Osteoblast (primary cell): ENCODE measurements around the gene SENP5. TPM values are rescaled to one million over a fixed set of nuclear protein-coding genes. Genes with fewer than 3 reads are reported as not detected.
"Not testable (repeated sequence)": the region's sequence is repeated elsewhere in the genome, so short reads cannot be mapped to it uniquely, and the experiment has no call there.

Source experiments
- DNase-seq: peaks from one replicate; pipeline ENCODE4 v3.0.0; 2011; ENCODE audit warnings: low spot score, mixed read lengths; ENCODE audit not compliant: insufficient read length; ENCODE audit errors: missing footprints
- H2AFZ ChIP-seq: 2 replicates; pipeline ENCODE4 v1.6.0; 2011; ENCODE audit warnings: mild to moderate bottlenecking, low read length
- H3K27ac ChIP-seq: 2 replicates; pipeline ENCODE4 v1.5.1; 2011; ENCODE audit warnings: mild to moderate bottlenecking, low read depth, low read length, moderate library complexity
- H3K27me3 ChIP-seq: 2 replicates; pipeline ENCODE4 v1.6.0; 2012; ENCODE audit warnings: mild to moderate bottlenecking, control low read depth, inconsistent platforms, low read length, moderate library complexity; ENCODE audit not compliant: insufficient read depth
- H3K36me3 ChIP-seq: 2 replicates; pipeline ENCODE4 v1.5.1; 2011; ENCODE audit warnings: mild to moderate bottlenecking, low read length, control low read depth, moderate library complexity; ENCODE audit not compliant: insufficient read depth
- H3K4me1 ChIP-seq: 2 replicates; pipeline ENCODE4 v1.5.1; 2011; ENCODE audit warnings: mild to moderate bottlenecking, low read length, control low read depth, moderate library complexity; ENCODE audit not compliant: insufficient read depth
- H3K4me2 ChIP-seq: 2 replicates; pipeline ENCODE4 v1.6.0; 2011; ENCODE audit warnings: mild to moderate bottlenecking, low read length; ENCODE audit not compliant: insufficient read depth
- H3K4me3 ChIP-seq: fragments of 200-600 bp; sonication (generic); 3 replicates; pipeline ENCODE4 v1.5.1; 2012; ENCODE audit warnings: mild to moderate bottlenecking, low read length, inconsistent platforms; ENCODE audit not compliant: insufficient read depth
- H3K79me2 ChIP-seq: 2 replicates; pipeline ENCODE4 v1.6.0; 2012; ENCODE audit warnings: mild to moderate bottlenecking, low read length, control low read depth, inconsistent platforms; ENCODE audit not compliant: insufficient read depth
- H3K9me3 ChIP-seq: 2 replicates; pipeline ENCODE4 v1.5.1; 2011; ENCODE audit warnings: low read depth, low read length, control low read depth
- H4K20me1 ChIP-seq: 2 replicates; pipeline ENCODE4 v1.6.0; 2012; ENCODE audit warnings: mild to moderate bottlenecking, low read length, control low read depth; ENCODE audit not compliant: insufficient read depth
- total RNA-seq: library from RNA; depleted of rRNA; stranded (reverse); fragments of >200 nt; gene quantifications from 2 replicates; pipeline ENCODE4 v1.2.3, GENCODE V29; 2012
- TF ChIP-seq, protein P1 (sequence below): IDR thresholded peaks from 2 replicates; pipeline ENCODE4 v1.5.1; 2011; ENCODE audit warnings: mild to moderate bottlenecking, low read depth, low read length, moderate library complexity; ENCODE audit errors: extremely low read depth

Gene SENP5, protein sequence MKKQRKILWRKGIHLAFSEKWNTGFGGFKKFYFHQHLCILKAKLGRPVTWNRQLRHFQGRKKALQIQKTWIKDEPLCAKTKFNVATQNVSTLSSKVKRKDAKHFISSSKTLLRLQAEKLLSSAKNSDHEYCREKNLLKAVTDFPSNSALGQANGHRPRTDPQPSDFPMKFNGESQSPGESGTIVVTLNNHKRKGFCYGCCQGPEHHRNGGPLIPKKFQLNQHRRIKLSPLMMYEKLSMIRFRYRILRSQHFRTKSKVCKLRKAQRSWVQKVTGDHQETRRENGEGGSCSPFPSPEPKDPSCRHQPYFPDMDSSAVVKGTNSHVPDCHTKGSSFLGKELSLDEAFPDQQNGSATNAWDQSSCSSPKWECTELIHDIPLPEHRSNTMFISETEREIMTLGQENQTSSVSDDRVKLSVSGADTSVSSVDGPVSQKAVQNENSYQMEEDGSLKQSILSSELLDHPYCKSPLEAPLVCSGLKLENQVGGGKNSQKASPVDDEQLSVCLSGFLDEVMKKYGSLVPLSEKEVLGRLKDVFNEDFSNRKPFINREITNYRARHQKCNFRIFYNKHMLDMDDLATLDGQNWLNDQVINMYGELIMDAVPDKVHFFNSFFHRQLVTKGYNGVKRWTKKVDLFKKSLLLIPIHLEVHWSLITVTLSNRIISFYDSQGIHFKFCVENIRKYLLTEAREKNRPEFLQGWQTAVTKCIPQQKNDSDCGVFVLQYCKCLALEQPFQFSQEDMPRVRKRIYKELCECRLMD
- total RNA-seq: 42.4 and 43.4 TPM in 2 replicates

DNA sequence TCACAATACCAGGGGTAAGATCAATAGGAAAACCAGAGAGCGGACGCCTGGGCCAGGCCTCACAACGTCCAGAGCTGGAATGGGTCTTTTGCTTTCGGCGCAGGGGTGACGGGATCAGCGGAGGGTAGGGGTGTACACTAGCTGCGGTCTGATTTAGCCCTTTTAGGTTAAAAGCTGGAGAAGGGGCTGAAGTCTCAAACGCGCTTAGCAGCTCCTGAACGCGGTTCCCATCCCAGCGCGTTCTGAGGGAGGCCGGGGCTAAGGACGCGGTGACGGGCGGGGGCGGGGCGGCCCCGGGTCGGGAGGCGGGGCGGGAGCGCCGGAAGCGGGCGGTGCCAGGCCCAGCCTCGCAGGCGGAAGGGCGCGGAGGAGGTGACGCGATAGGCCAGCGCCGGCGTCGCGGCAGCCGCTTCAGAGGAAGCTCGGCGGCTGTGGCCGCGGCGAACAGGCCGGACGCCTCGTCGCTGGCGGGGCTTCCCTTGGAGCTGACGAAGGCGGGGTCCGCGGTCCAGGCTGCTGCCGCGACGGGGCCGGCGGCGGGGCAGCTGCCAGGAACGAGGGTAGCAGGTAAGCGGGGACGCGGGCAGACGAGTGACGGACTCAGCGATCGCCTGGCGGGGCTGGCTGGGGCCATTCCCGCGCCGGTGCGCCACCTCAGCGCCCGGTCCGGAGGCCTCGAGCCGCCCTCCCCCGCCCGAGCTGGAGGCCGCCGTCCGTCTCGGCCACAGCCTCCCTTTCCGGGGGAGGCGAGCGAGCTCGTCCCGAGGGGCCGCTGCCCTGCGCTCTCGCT is at the start of gene SENP5:
Gene SENP5 (plus strand): TSS at position 414 of the 790 bp plus-strand sequence. CDS start 17,262 bp downstream, outside the sequence.
- Histone ChIP-seq H3K4me1 (peaks cover 17% of the 10 kb centered on the region), H3K9me3 (no peaks in the 10 kb centered on the region), H3K27ac (peak within 1 kb of the TSS; percentile 90), H3K27me3 (no peaks in the 10 kb centered on the region), H3K4me2 (peak within 1 kb of the TSS; percentile 80), H3K4me3 (peak within 1 kb of the TSS; percentile 89), H2AFZ (peak within 1 kb of the TSS; percentile 100), H3K79me2 (peaks cover 49% of the 10 kb centered on the region), H4K20me1 (peaks cover 24% of the 10 kb centered on the region), H3K36me3 (peaks cover 6% of the 10 kb centered on the region)
- TF ChIP-seq, protein P1, sequence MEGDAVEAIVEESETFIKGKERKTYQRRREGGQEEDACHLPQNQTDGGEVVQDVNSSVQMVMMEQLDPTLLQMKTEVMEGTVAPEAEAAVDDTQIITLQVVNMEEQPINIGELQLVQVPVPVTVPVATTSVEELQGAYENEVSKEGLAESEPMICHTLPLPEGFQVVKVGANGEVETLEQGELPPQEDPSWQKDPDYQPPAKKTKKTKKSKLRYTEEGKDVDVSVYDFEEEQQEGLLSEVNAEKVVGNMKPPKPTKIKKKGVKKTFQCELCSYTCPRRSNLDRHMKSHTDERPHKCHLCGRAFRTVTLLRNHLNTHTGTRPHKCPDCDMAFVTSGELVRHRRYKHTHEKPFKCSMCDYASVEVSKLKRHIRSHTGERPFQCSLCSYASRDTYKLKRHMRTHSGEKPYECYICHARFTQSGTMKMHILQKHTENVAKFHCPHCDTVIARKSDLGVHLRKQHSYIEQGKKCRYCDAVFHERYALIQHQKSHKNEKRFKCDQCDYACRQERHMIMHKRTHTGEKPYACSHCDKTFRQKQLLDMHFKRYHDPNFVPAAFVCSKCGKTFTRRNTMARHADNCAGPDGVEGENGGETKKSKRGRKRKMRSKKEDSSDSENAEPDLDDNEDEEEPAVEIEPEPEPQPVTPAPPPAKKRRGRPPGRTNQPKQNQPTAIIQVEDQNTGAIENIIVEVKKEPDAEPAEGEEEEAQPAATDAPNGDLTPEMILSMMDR: no peak
- peak; percentile 99 for DNase-seq

DNA sequence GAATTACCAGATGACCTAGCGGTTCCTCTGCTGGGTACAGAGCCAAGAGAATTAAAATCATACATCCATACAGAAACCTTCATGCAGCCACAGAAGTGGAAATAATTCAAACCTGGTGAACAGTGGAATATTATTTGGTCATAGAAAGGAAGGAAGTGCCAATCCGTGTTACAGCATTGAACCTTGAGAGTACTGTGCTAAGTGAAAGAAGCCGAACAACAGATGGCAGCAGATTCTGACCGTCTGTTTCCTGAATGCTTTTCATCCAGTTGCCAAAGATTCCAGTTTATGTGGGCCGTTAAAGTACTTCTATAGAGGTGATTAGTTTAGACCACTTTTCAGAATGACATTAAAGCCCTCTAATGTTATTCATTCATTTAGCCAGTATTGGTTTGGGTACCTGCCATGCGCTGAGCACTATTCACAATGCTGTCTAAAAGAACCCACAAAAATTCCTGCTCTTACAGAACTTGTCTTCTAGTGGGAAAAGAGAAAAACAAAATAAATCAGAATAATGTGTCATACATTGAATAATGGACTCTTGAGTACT is 45.8 kb upstream of the SENP5 start:
- Histone ChIP-seq H3K4me3 (no peak overlapping the region), H3K27me3 (no peaks in the 10 kb centered on the region), H3K36me3 (peaks cover 73% of the 10 kb centered on the region), H4K20me1 (no peaks in the 10 kb centered on the region), H3K9me3 (no peaks in the 10 kb centered on the region), H3K27ac (no peak overlapping the region), H3K4me2 (no peak overlapping the region), H3K4me1 (no peaks in the 10 kb centered on the region), H2AFZ (no peak overlapping the region), H3K79me2 (no peaks in the 10 kb centered on the region)
- TF ChIP-seq, protein P1: no peak
- no peak for DNase-seq

DNA sequence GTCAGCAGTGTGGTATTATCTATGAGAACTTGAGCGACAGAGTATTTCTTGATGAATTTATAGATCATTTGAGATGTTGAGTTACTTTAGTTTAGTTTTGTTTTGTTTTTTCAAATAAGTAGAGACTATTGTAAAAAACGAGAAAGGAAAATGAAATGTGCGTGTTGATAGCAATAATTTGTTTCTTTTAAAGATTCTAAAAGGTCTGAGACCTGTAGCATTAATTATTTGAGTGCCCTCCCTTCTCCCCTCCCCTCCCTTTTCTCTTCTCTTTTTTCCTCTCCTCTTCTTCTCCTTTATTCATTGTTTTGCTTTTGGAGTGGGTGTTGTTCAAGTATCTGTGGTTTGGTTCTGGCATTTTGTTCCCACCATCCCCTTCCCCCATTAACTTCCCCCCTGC is 38.1 kb upstream of the SENP5 start:
- H3K27ac ChIP-seq, H4K20me1 ChIP-seq, H3K4me3 ChIP-seq: not testable (repeated sequence)

DNA sequence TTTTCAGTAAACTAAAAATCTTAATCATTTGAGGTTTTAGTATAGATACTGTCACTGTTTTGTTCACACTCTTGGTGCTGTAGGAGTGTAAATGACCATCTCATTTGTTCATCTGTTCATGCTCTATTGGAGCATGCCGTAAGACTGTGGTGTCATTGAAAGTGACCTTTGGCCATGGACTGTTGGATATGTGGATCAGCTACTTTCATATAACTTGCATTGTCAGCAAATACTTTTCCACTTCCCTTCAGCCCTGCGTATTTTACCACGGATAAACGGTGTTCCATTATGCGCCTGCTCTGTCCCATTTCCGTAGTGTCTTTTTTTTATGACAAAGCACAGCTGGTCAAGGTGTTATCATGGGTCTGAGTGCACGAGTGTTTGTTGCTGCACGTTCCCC is 32.6 kb upstream of the SENP5 start:
- Histone ChIP-seq H3K79me2 (no peaks in the 10 kb centered on the region), H3K4me2 (no peak overlapping the region), H3K36me3 (peaks cover 13% of the 10 kb centered on the region), H3K27me3 (no peaks in the 10 kb centered on the region), H2AFZ (no peak overlapping the region), H3K4me1 (no peaks in the 10 kb centered on the region), H4K20me1 (no peaks in the 10 kb centered on the region), H3K9me3 (no peaks in the 10 kb centered on the region), H3K4me3 (no peak overlapping the region), H3K27ac (no peak overlapping the region)
- no peak for DNase-seq
- TF ChIP-seq, protein P1: no peak

More for the DNA sequence above, 38.1 kb upstream of the SENP5 start:
- H3K79me2 ChIP-seq, H2AFZ ChIP-seq, H3K27me3 ChIP-seq, H3K4me1 ChIP-seq, H3K4me2 ChIP-seq, DNase-seq, H3K9me3 ChIP-seq: not testable (repeated sequence)
- H3K36me3 ChIP-seq: peaks cover 40% of the 10 kb centered on the region

DNA sequence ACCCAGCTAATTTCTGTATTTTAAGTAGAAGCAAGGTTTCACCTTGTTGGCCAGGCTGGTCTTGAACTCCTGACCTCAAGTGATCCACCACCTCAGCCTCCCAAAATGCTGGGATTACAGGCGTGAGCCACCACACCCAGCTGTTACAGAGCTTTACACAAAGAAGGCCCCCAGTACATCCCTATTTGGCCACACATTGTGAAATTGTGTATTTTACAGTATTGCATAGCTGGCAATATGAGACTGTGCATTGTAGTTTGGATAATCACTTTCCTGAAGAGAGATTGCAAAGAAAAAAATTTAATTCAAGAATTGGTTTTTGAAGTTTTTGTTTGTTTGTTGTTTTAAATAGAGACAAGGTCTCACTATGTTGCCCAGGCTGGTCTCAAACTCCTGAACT is 31.1 kb upstream of the SENP5 start:
- not testable (repeated sequence) for H3K4me1 ChIP-seq, H3K27ac ChIP-seq, H3K36me3 ChIP-seq, DNase-seq, H3K4me3 ChIP-seq, H3K79me2 ChIP-seq, H3K4me2 ChIP-seq, H4K20me1 ChIP-seq, H2AFZ ChIP-seq, H3K27me3 ChIP-seq, H3K9me3 ChIP-seq
